H9 (cell line): ENCODE measurements around the gene HELT. TPM values are rescaled to one million over a fixed set of nuclear protein-coding genes. Genes with fewer than 3 reads are reported as not detected.
"Not testable (repeated sequence)": the region's sequence is repeated elsewhere in the genome, so short reads cannot be mapped to it uniquely, and the experiment has no call there.

Experiments used
- DNase-seq: peaks from one replicate; pipeline ENCODE4 v3.0.0-alpha.2; 2017
- H2AFZ ChIP-seq: one replicate; pipeline ENCODE4 v1.6.1; 2013; ENCODE audit warnings: mild to moderate bottlenecking, low read length, control low read depth, moderate library complexity
- H2AK5ac ChIP-seq: 2 replicates; pipeline ENCODE4 v1.6.1; 2013; ENCODE audit warnings: low read length, control low read depth, mixed read lengths; ENCODE audit not compliant: insufficient read length
- H2BK120ac ChIP-seq: one replicate; pipeline ENCODE4 v1.6.1; 2013; ENCODE audit warnings: low read depth, mild to moderate bottlenecking, low read length, control low read depth, inconsistent platforms; ENCODE audit not compliant: poor library complexity, severe bottlenecking
- H2BK12ac ChIP-seq: 2 replicates; pipeline ENCODE4 v1.6.1; 2013; ENCODE audit warnings: low read length, control low read depth, mixed read lengths, low read depth; ENCODE audit not compliant: insufficient read length
- H2BK15ac ChIP-seq: 2 replicates; pipeline ENCODE4 v1.6.1; 2013; ENCODE audit warnings: low read depth, low read length, control low read depth
- H2BK20ac ChIP-seq: one replicate; pipeline ENCODE4 v1.6.1; 2013; ENCODE audit warnings: low read depth, mild to moderate bottlenecking, low read length, control low read depth, inconsistent platforms; ENCODE audit not compliant: poor library complexity, severe bottlenecking
- H2BK5ac ChIP-seq: 2 replicates; pipeline ENCODE4 v1.6.1; 2013; ENCODE audit warnings: low read length, control low read depth, mixed read lengths; ENCODE audit not compliant: insufficient read length
- H3K14ac ChIP-seq: 2 replicates; pipeline ENCODE4 v1.6.1; 2013; ENCODE audit warnings: low read length, control low read depth; ENCODE audit not compliant: insufficient read depth
- H3K18ac ChIP-seq: 2 replicates; pipeline ENCODE4 v1.6.1; 2013; ENCODE audit warnings: low read depth, mild to moderate bottlenecking, mixed read lengths, low read length, control low read depth; ENCODE audit not compliant: insufficient read length
- H3K23ac ChIP-seq: 2 replicates; pipeline ENCODE4 v1.6.1; 2013; ENCODE audit warnings: low read length, control low read depth, mixed read lengths, low read depth; ENCODE audit not compliant: insufficient read length
- H3K23me2 ChIP-seq: 2 replicates; pipeline ENCODE4 v1.6.1; 2013; ENCODE audit warnings: low read depth, mild to moderate bottlenecking, mixed read lengths, low read length, control low read depth; ENCODE audit not compliant: insufficient read length, poor library complexity, severe bottlenecking
- H3K27ac ChIP-seq: 2 replicates; pipeline ENCODE4 v1.5.1; 2013; ENCODE audit warnings: low read length, control low read depth, mixed read lengths, low read depth; ENCODE audit not compliant: insufficient read length
- H3K27me3 ChIP-seq: 2 replicates; pipeline ENCODE4 v1.6.1; 2013; ENCODE audit warnings: low read length, control low read depth, inconsistent platforms; ENCODE audit not compliant: insufficient read depth
- H3K4ac ChIP-seq: 2 replicates; pipeline ENCODE4 v1.6.1; 2013; ENCODE audit warnings: low read depth, mild to moderate bottlenecking, control low read depth, inconsistent platforms, low read length, moderate library complexity
- H3K4me1 ChIP-seq: 2 replicates; pipeline ENCODE4 v1.6.1; 2013; ENCODE audit warnings: low read length, control low read depth, inconsistent platforms; ENCODE audit not compliant: insufficient read depth
- H3K4me2 ChIP-seq: 2 replicates; pipeline ENCODE4 v1.6.1; 2013; ENCODE audit warnings: low read length, control low read depth, mixed read lengths; ENCODE audit not compliant: insufficient read length, insufficient read depth
- H3K56ac ChIP-seq: 2 replicates; pipeline ENCODE4 v1.6.1; 2013; ENCODE audit warnings: low read depth, mild to moderate bottlenecking, mixed read lengths, low read length, control low read depth; ENCODE audit not compliant: insufficient read length
- H3K79me1 ChIP-seq: 2 replicates; pipeline ENCODE4 v1.6.1; 2013; ENCODE audit warnings: low read depth, mild to moderate bottlenecking, moderate library complexity, low read length, control low read depth, inconsistent platforms; ENCODE audit not compliant: insufficient read depth, poor library complexity, severe bottlenecking
- H3K79me2 ChIP-seq: 2 replicates; pipeline ENCODE4 v1.6.1; 2013; ENCODE audit warnings: low read length, control low read depth, inconsistent platforms; ENCODE audit not compliant: insufficient read depth
- H3K9ac ChIP-seq: 2 replicates; pipeline ENCODE4 v1.6.1; 2013; ENCODE audit warnings: low read length, control low read depth, mixed read lengths; ENCODE audit not compliant: insufficient read length; ENCODE audit errors: extremely low read depth
- H3K9me3 ChIP-seq: one replicate; pipeline ENCODE4 v1.6.1; 2013; ENCODE audit warnings: low read depth, low read length, inconsistent platforms; ENCODE audit not compliant: control insufficient read depth
- H3T11ph ChIP-seq: one replicate; pipeline ENCODE4 v1.6.1; 2013; ENCODE audit warnings: mild to moderate bottlenecking, low read length, control low read depth, inconsistent platforms
- H4K20me1 ChIP-seq: one replicate; pipeline ENCODE4 v1.6.1; 2013; ENCODE audit not compliant: control insufficient read depth, insufficient read length, insufficient read depth
- H4K5ac ChIP-seq: 2 replicates; pipeline ENCODE4 v1.6.1; 2013; ENCODE audit warnings: low read depth, mild to moderate bottlenecking, mixed read lengths, low read length, control low read depth; ENCODE audit not compliant: insufficient read length
- H4K8ac ChIP-seq: replicated peaks from 2 replicates; pipeline ENCODE4 v1.6.1; 2013; ENCODE audit warnings: low read length, control low read depth, mixed read lengths, low read depth; ENCODE audit not compliant: insufficient read length
- H4K91ac ChIP-seq: 2 replicates; pipeline ENCODE4 v1.6.1; 2013; ENCODE audit warnings: low read depth, mild to moderate bottlenecking, moderate library complexity, mixed read lengths, low read length, control low read depth; ENCODE audit not compliant: insufficient read length
- H3K27ac Mint-ChIP-seq, 3 experiments: 2 replicates in 2 of 3; 3 replicates in 1 of 3; pipeline ENCODE4 v1.8.0; 2020 to 2021; ENCODE audit warnings: mixed read lengths in 3 of 3, mild to moderate bottlenecking in 1 of 3, moderate library complexity in 1 of 3
- H3K27me3 Mint-ChIP-seq: 2 replicates; pipeline ENCODE4 v1.8.0; 2021; ENCODE audit warnings: low read depth, mild to moderate bottlenecking, moderate library complexity, mixed read lengths
- H3K36me3 Mint-ChIP-seq, 3 experiments: 2 replicates in 2 of 3; 3 replicates in 1 of 3; pipeline ENCODE4 v1.8.0; 2020 to 2021; ENCODE audit warnings: low read depth in 3 of 3, mixed read lengths in 3 of 3; ENCODE audit not compliant: insufficient read depth in 1 of 3
- H3K4me1 Mint-ChIP-seq, 2 experiments: 2 replicates each; pipeline ENCODE4 v1.8.0; 2020; ENCODE audit warnings: mixed read lengths in 2 of 2
- H3K4me3 Mint-ChIP-seq, 2 experiments: 2 replicates in 1 of 2; 3 replicates in 1 of 2; pipeline ENCODE4 v1.8.0; 2020 to 2021; ENCODE audit warnings: mild to moderate bottlenecking in 2 of 2, mixed read lengths in 2 of 2, moderate library complexity in 1 of 2
- H3K9me3 Mint-ChIP-seq, 2 experiments: 2 replicates in 1 of 2; 3 replicates in 1 of 2; pipeline ENCODE4 v1.8.0; 2020; ENCODE audit warnings: mild to moderate bottlenecking in 2 of 2, mixed read lengths in 2 of 2, moderate library complexity in 1 of 2
- WGBS: extraction: QIAGEN DNeasy Blood & Tissue Kit; methylation state at CpG from one replicate; pipeline ENCODE4 v1.1.7; 2013; ENCODE audit warnings: missing lambda C conversion rate, low lambda C conversion rate, mixed read lengths; ENCODE audit not compliant: insufficient read length; ENCODE audit errors: extremely low coverage; 5-methylcytosine and 5-hydroxymethylcytosine counted together
- total RNA-seq: library from RNA; stranded (reverse); gene quantifications from 2 replicates; pipeline ENCODE4 v1.2.1, GENCODE V29; 2021

Gene HELT
- total RNA-seq, 1 experiment from 2014 or later: not detected

DNA sequence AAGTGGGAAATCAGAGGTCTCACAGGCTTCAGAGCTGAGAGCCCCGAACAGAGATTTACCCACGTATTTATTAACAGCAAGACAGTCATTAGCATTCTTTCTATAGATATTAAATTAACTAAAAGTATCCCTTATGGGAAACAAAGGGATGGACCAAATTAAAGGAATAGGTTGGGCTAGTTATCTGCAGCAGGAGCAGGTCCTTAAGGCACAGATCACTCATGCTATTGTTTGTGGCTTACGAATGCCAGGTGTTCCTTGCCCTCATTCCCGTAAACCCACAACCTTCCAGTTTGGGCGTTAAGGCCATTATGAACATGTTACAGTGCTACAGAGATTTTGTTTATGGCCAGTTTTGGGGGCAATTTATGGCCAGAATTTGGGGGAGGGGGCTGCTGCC, 33.0 kb downstream of the HELT start:
- H3K4me1 Mint-ChIP-seq: peaks cover 38 to 40% of the 10 kb centered on the region in 2 experiments
- H2BK120ac ChIP-seq, H4K5ac ChIP-seq, H3K27me3 Mint-ChIP-seq, H2BK5ac ChIP-seq, H3K27ac ChIP-seq, H3K79me1 ChIP-seq, H3K23me2 ChIP-seq, DNase-seq, H3K56ac ChIP-seq, H2AFZ ChIP-seq, H3K18ac ChIP-seq, H3K4me2 ChIP-seq, H3K27ac Mint-ChIP-seq, H3K27me3 ChIP-seq, H3K9ac ChIP-seq, H4K91ac ChIP-seq, H3K4ac ChIP-seq, H3T11ph ChIP-seq, H2BK12ac ChIP-seq, H3K79me2 ChIP-seq, H3K14ac ChIP-seq, H2BK15ac ChIP-seq, H4K8ac ChIP-seq, H2BK20ac ChIP-seq, H3K4me3 Mint-ChIP-seq, H4K20me1 ChIP-seq, H3K23ac ChIP-seq, H3K4me1 ChIP-seq, H2AK5ac ChIP-seq: not testable (repeated sequence)
- peaks cover 17% of the 10 kb centered on the region for H3K9me3 ChIP-seq
- no CpG with 5 or more reads among the region's 5 CpGs for WGBS
- H3K36me3 Mint-ChIP-seq: peaks cover 24 to 45% (median 28%) of the 10 kb centered on the region in 3 experiments
- peaks cover 35 to 41% of the 10 kb centered on the region in 2 experiments for H3K9me3 Mint-ChIP-seq
